OCI-LY3 (cell line): ENCODE measurements around the gene SNX24.

Source experiments
- EZH2phosphoT487 ChIP-seq: fragments of 200-600 bp; shearing (Covaris generic); IDR thresholded peaks from 2 replicates; pipeline ENCODE4 v1.6.1; 2018; ENCODE audit warnings: antibody characterized with exemption, mixed run types, low read depth
- TF ChIP-seq, protein P1 (sequence below): fragments of 200-600, 300-600 bp; sonication (generic); IDR thresholded peaks from 2 replicates; pipeline ENCODE4 v1.5.1; 2014; ENCODE audit warnings: antibody characterized with exemption, low read length, low read depth

DNA sequence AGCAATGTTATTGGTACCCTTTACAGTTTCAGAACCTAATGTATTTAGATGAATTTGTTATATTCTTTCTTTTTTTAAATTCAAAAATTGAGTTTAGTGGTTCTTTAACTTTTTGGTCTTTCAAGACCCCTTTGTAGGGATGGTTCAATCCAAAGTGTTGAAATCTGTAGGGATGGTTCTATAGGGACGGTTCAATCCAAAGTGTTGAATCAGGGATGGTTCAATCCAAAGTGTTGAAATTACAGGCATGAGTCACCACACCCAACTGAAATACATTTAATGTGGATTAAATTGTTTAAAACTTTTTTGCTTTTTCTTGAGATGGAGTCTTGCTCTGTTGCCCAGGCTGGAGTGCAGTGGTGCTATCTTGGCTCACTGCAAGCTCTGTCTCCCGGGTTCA lies 39.9 kb upstream of the SNX24 start:
- TF ChIP-seq, protein P1, sequence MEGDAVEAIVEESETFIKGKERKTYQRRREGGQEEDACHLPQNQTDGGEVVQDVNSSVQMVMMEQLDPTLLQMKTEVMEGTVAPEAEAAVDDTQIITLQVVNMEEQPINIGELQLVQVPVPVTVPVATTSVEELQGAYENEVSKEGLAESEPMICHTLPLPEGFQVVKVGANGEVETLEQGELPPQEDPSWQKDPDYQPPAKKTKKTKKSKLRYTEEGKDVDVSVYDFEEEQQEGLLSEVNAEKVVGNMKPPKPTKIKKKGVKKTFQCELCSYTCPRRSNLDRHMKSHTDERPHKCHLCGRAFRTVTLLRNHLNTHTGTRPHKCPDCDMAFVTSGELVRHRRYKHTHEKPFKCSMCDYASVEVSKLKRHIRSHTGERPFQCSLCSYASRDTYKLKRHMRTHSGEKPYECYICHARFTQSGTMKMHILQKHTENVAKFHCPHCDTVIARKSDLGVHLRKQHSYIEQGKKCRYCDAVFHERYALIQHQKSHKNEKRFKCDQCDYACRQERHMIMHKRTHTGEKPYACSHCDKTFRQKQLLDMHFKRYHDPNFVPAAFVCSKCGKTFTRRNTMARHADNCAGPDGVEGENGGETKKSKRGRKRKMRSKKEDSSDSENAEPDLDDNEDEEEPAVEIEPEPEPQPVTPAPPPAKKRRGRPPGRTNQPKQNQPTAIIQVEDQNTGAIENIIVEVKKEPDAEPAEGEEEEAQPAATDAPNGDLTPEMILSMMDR, result no peak
- TF ChIP-seq EZH2phosphoT487, result no peak
